Measurements from ENCODE around the gene PRSS21. TPM values are rescaled to one million over a fixed set of nuclear protein-coding genes. Genes with fewer than 3 reads are reported as not detected.
A peak's percentile ranks its signal among the peaks of the same experiment; 100 is the strongest.

The PRSS21 gene
- total and polyA plus RNA-seq, 12 donors, result 0.20 TPM; not detected in 11

DNA sequence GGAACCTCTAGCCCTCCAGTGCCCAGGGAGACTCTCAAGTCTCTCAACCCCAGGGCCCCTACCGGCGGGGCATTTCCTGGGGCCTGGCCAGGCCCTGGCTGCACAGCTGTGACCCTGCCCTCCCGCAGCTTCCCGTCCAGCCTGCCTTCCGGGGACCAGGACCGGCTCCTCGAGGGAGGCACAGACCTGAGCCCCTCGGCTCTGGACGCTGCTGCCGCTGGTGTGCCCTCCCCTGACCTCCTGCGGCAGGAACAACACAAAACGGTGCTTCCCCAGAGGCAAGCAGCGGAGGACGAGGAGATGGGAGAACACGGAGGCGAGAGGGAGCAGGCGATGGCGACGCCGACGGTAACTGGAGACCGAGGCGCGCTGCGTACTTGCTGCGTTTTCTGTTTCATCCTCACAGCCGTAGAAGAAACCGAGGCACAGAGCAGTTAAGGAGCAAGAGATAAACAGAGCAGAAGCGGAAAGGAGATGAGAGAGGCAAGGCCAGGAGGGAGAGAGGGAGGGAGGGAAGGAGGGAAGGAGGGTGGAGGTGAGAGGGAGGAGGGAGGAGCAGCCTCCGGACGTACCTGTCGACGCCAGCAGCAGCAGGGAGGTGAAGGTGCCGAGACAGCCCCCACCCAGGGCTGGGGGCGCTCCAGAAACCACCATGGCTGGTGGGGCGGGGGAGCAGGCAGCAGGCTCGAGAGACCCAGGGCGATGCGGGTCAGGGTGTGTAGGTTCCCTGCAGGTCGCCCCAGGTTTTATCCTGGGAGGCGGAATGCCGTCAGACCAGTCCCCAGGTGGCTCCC, 40.6 kb downstream of the PRSS21 start, which contains the start of gene PRSS22:
Gene PRSS22, minus strand, starts transcription at position 720 of the 794 bp plus-strand sequence. Its CDS starts 66 bp downstream, at position 654.
- TF ChIP-seq, protein P1, sequence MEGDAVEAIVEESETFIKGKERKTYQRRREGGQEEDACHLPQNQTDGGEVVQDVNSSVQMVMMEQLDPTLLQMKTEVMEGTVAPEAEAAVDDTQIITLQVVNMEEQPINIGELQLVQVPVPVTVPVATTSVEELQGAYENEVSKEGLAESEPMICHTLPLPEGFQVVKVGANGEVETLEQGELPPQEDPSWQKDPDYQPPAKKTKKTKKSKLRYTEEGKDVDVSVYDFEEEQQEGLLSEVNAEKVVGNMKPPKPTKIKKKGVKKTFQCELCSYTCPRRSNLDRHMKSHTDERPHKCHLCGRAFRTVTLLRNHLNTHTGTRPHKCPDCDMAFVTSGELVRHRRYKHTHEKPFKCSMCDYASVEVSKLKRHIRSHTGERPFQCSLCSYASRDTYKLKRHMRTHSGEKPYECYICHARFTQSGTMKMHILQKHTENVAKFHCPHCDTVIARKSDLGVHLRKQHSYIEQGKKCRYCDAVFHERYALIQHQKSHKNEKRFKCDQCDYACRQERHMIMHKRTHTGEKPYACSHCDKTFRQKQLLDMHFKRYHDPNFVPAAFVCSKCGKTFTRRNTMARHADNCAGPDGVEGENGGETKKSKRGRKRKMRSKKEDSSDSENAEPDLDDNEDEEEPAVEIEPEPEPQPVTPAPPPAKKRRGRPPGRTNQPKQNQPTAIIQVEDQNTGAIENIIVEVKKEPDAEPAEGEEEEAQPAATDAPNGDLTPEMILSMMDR (IDR thresholded peaks at IDR 0.05), result no peak
- Histone ChIP-seq H3K27me3 (peaks cover 7 to 66% (median 43%) of the 10 kb centered on the region in 7 donors), H3K36me3 (no peaks in the 10 kb centered on the region), H3K9me3 (peaks cover 0 to 23% (median 0%) of the 10 kb centered on the region in 11 donors), H3K4me1 (peaks cover 0 to 9% (median 0%) of the 10 kb centered on the region in 9 donors), H3K27ac (no peak within 1 kb of the TSS), H3K4me3 (peak within 1 kb of the TSS in 1 of 10 donors; percentile 9)
- DNase-seq, result no peak
- ATAC-seq, result no peak
- WGBS, 2 donors, result 7 to 9% methylated on average over 42 of the region's 42 CpGs
- intact Hi-C loops (cut with DNase I), result no loop called here

DNA sequence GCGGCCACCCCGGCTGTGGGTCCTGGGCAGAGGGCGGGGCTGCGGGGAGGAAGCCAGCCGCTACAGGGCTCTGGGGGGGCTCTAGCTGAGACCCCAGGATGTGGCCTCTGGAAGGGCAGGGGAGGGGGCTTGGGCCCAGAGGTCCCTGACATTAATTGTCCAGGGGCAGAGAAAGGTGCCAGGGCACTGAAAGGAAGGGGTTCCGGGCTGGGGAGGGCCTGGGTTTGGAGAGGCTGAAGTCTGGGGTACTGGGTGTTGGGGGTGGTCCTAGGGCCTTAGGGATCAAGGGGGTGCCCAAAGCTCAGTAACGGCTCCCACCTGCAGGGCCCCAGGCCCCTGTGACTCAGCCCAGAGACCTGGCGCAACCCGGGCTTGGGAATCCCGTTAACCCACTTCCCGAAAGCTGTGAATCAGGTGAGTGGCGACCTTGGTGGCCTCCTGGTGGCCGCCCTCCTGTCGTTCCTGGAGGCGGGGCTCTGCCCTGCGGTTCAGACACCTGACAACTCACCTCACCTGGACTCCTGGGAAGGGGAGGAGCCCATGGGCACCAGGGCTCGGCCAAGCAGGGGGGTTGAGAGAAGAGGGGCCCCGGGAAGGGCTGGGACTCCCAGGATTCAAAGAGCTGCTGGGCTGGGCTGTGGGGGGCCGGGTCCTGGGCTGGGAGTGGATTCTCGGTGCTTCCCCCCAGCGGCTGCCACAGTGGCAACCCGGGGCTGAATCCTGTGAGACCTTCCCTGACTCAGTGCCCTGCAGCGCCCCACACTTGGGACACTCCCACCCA, 41.4 kb downstream of the PRSS21 start:
- ATAC-seq (no peak), DNase-seq (no peak)
- Histone ChIP-seq H3K27ac (no peak overlapping the region), H3K9me3 (peaks cover 0 to 23% (median 0%) of the 10 kb centered on the region in 11 donors), H3K4me1 (peaks cover 0 to 9% (median 0%) of the 10 kb centered on the region in 9 donors), H3K4me3 (peak overlapping the region in 1 of 10 donors; percentile 9), H3K27me3 (peaks cover 7 to 58% (median 39%) of the 10 kb centered on the region in 7 donors), H3K36me3 (no peaks in the 10 kb centered on the region)
- intact Hi-C loops (cut with DNase I), result no loop called here
- WGBS, 2 donors, result 13 to 21% methylated on average over 22 to 23 of the region's 23 CpGs
- TF ChIP-seq, protein P1 (IDR thresholded peaks at IDR 0.05), result no peak

DNA sequence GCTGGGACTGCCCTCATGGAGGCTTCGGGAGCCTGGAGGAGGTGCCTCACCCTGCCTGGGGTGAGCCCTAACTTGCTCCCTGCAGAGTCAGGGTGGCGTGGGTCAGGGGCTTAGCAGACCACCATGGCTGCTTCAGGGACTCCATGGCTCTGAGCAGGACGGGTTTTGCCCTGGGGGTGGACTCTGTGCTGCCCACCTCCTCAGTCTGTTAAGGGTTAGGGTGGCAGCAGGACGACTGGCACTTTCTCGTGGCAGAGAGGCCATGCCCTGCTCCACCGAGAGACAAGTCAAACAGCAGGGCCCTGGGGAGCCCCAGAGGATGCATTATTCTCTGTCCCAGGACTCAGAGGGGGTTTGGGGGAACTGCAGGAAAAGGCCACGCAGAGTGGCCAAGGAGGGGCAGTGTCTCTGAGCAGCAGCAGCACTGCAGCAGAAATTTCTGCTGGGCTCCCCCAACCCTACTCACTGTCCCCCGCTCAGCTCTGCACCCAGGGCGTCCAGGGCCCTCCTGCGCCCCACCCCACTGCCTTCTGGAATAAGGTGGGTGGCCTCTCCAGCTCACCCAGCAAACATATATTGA, 42.7 kb downstream of the PRSS21 start:
- TF ChIP-seq, protein P1 (IDR thresholded peaks at IDR 0.05), result no peak
- Histone ChIP-seq H3K27me3 (peaks cover 7 to 54% (median 37%) of the 10 kb centered on the region in 7 donors), H3K4me1 (peaks cover 0 to 9% (median 0%) of the 10 kb centered on the region in 9 donors), H3K4me3 (no peak overlapping the region), H3K9me3 (peaks cover 0 to 11% (median 0%) of the 10 kb centered on the region in 11 donors), H3K27ac (no peak overlapping the region), H3K36me3 (no peaks in the 10 kb centered on the region)
- 66 to 71% methylated on average over 10 of the region's 10 CpGs for WGBS, 2 donors
- no peak for ATAC-seq
- no peak for DNase-seq
- intact Hi-C loops (cut with DNase I), result loop anchor here in 1 of 10 donors (10.0 kb wide), 1 partner anchor 85 kb away; the partner anchor contains the start of gene ELOB
